Ascending aorta (tissue), 2 donors: Measurements from ENCODE around the gene CEACAM19. TPM values are rescaled to one million over a fixed set of nuclear protein-coding genes. Genes with fewer than 3 reads are reported as not detected.
"Not testable (repeated sequence)": the region's sequence is repeated elsewhere in the genome, so short reads cannot be mapped to it uniquely, and the experiment has no call there.

Experiments
- DNase-seq, 2 donors: peaks; one replicate each; pipeline ENCODE4 v3.0.0-alpha.2; 2019; ENCODE audit warnings: low spot score in 2 of 2
- H3K27ac ChIP-seq, 2 donors: fragments of 200-600 bp; sonication (generic); one replicate each; pipeline ENCODE4 v1.5.1; 2016 to 2017; ENCODE audit warnings: mild to moderate bottlenecking in 1 of 2
- H3K27me3 ChIP-seq: fragments of 200-600 bp; sonication (generic); one replicate; pipeline ENCODE4 v1.5.1; 2017
- H3K36me3 ChIP-seq, 2 donors: fragments of 200-600 bp; sonication (generic); one replicate each; pipeline ENCODE4 v1.5.1; 2016
- H3K4me1 ChIP-seq, 2 donors: fragments of 200-600 bp; sonication (generic); one replicate each; pipeline ENCODE4 v1.5.1; 2016 to 2017; ENCODE audit warnings: mild to moderate bottlenecking in 1 of 2
- H3K4me3 ChIP-seq, 2 donors: fragments of 200-600 bp; sonication (generic); one replicate each; pipeline ENCODE4 v1.5.1; 2016 to 2017; ENCODE audit warnings: mild to moderate bottlenecking in 1 of 2
- H3K9me3 ChIP-seq, 2 donors: fragments of 200-600 bp; sonication (generic); one replicate each; pipeline ENCODE4 v1.5.1; 2016
- CTCF ChIP-seq, 3 experiments: fragments of 200-600 bp in 2 of 3; fragments of 450-650 bp in 1 of 3; sonication (generic) in 2 of 3; IDR thresholded peaks; one replicate each; pipeline ENCODE4 v1.5.1; 2016 to 2019; ENCODE audit warnings: antibody characterized with exemption in 3 of 3, mild to moderate bottlenecking in 1 of 3, moderate library complexity in 1 of 3
- intact Hi-C: fragments of 100-400 bp; cut with DNase I; formaldehyde crosslinking; loops from one replicate; pipeline ENCODE4 v1.15.1; 2023
- total RNA-seq: library from RNA; depleted of rRNA; stranded (reverse); fragments of >200 nt; gene quantifications from one replicate; pipeline ENCODE4 v1.1.0, GENCODE V29; 2016

The CEACAM19 gene
- total RNA-seq, 1 donor from 2014 or later = 6.3 TPM

GRCh38 chr19:44707794-44708193 lies 36.5 kb downstream of the CEACAM19 start:
- no peak overlapping the region for H3K27ac ChIP-seq
- no peaks in the 10 kb centered on the region for H3K27me3 ChIP-seq
- TF ChIP-seq CTCF (IDR thresholded peaks at IDR 0.05) = no peak
- H3K4me1 ChIP-seq = no peaks in the 10 kb centered on the region
- no peaks in the 10 kb centered on the region for H3K36me3 ChIP-seq
- intact Hi-C loops = no loop called here
- DNase-seq = no peak
- H3K4me3 ChIP-seq = no peak overlapping the region
- no peaks in the 10 kb centered on the region for H3K9me3 ChIP-seq

GRCh38 chr19:44708940-44709339 lies 37.7 kb downstream of the CEACAM19 start:
- TF ChIP-seq CTCF (IDR thresholded peaks at IDR 0.05) = no peak
- H3K4me1 ChIP-seq = no peaks in the 10 kb centered on the region
- no peaks in the 10 kb centered on the region for H3K9me3 ChIP-seq
- DNase-seq = no peak
- H3K27me3 ChIP-seq = no peaks in the 10 kb centered on the region
- no peak overlapping the region for H3K27ac ChIP-seq
- intact Hi-C loops = no loop called here
- H3K36me3 ChIP-seq = no peaks in the 10 kb centered on the region
- no peak overlapping the region for H3K4me3 ChIP-seq

GRCh38 chr19:44709434-44710266 lies 38.4 kb downstream of the CEACAM19 start:
- H3K4me1 ChIP-seq, H3K9me3 ChIP-seq, intact Hi-C loops, H3K4me3 ChIP-seq, DNase-seq, H3K27ac ChIP-seq, H3K27me3 ChIP-seq, H3K36me3 ChIP-seq: not testable (repeated sequence)

- intact Hi-C loops = no loop called here
- TF ChIP-seq CTCF (IDR thresholded peaks at IDR 0.05) = no peak
- Histone ChIP-seq H3K9me3 (no peaks in the 10 kb centered on the region), H3K27ac (no peak overlapping the region), H3K4me1 (no peaks in the 10 kb centered on the region), H3K36me3 (no peaks in the 10 kb centered on the region), H3K27me3 (no peaks in the 10 kb centered on the region), H3K4me3 (no peak overlapping the region)
- DNase-seq = no peak
Observed at GRCh38 chr19:44710483-44710882, 39.2 kb downstream of the CEACAM19 start.

- H3K36me3 ChIP-seq = no peaks in the 10 kb centered on the region
- H3K27ac ChIP-seq = no peak overlapping the region
- no peak overlapping the region for H3K4me3 ChIP-seq
- no peaks in the 10 kb centered on the region for H3K9me3 ChIP-seq
- H3K4me1 ChIP-seq = peaks cover 0 to 3% of the 10 kb centered on the region in 2 donors
- DNase-seq = no peak
- H3K27me3 ChIP-seq = no peaks in the 10 kb centered on the region
- TF ChIP-seq CTCF (IDR thresholded peaks at IDR 0.05) = no peak
- intact Hi-C loops = no loop called here
Observed at GRCh38 chr19:44712864-44713515, 41.7 kb downstream of the CEACAM19 start.

GRCh38 chr19:44714597-44715169 lies 43.4 kb downstream of the CEACAM19 start:
- Histone ChIP-seq H3K4me1 (peaks cover 5 to 17% of the 10 kb centered on the region in 2 donors), H3K36me3 (no peaks in the 10 kb centered on the region), H3K4me3 (no peak overlapping the region), H3K27me3 (no peaks in the 10 kb centered on the region), H3K9me3 (no peaks in the 10 kb centered on the region), H3K27ac (no peak overlapping the region)
- intact Hi-C loops = loop anchor here (5.0 kb wide), 1 partner anchor 133 kb away; the partner anchor contains the start of gene NECTIN2
- no peak for DNase-seq
- no peak for TF ChIP-seq CTCF (IDR thresholded peaks at IDR 0.05)
